A549 (cell line): ENCODE results near the gene PBXIP1. TPM values are rescaled to one million over a fixed set of nuclear protein-coding genes. Genes with fewer than 3 reads are reported as not detected.
A peak's percentile ranks its signal among the peaks of the same experiment; 100 is the strongest.

Experiments
- ATAC-seq, 2 experiments: fragments of 200-7000 bp in 1 of 2; fragments of >200 bp in 1 of 2; cut with Nextera tagmentation in 1 of 2; cut with Tn5 transposase in 1 of 2; 3 replicates each; pipeline versions ENCODE4 v1.8.0 to v1.9.1; 2018 to 2020; ENCODE audit warnings: mild to moderate bottlenecking in 1 of 2, moderate library complexity in 1 of 2
- CTCF ChIA-PET: fragments of 300-600 bp; sonication (Branson Sonifier 250); formaldehyde crosslinking; extraction: SDS; loops from one replicate; lab custom pipeline; 2021; ENCODE audit warnings: antibody characterized with exemption, inconsistent platforms; lab: Yijun Ruan, JAX
- POLR2A ChIA-PET: fragments of 350-600 bp; formaldehyde crosslinking; extraction: SDS; loops from one replicate; lab custom pipeline; 2021; ENCODE audit warnings: antibody characterized with exemption, inconsistent platforms; lab: Yijun Ruan, JAX
- DNase-seq, 2 experiments: peaks; one replicate each; pipeline versions ENCODE4 v3.0.0 to v3.0.0-alpha.2; 2011 to 2016; ENCODE audit warnings: low read depth in 1 of 2, low spot score in 1 of 2
- FAIRE-seq: peaks from 2 replicates; lab custom pipeline; 2011; peaks lifted over from hg19 to GRCh38; lab: Jason Lieb, UNC
- H3K27ac ChIP-seq, 2 experiments: fragments of >200 bp; sonication (Bioruptor Twin); formaldehyde crosslinking; 3 replicates each; pipeline ENCODE4 v1.5.1; 2016 to 2017
- H3K4me1 ChIP-seq: fragments of >200 bp; sonication (Bioruptor Twin); formaldehyde crosslinking; 3 replicates; pipeline ENCODE4 v1.6.1; 2016
- H3K4me2 ChIP-seq: fragments of >200 bp; sonication (Bioruptor Twin); formaldehyde crosslinking; 3 replicates; pipeline ENCODE4 v1.6.1; 2016
- H3K4me3 ChIP-seq: fragments of >200 bp; sonication (Bioruptor Twin); formaldehyde crosslinking; 3 replicates; pipeline ENCODE4 v1.5.1; 2016
- H3K9me3 ChIP-seq: fragments of >200 bp; sonication (Bioruptor Twin); formaldehyde crosslinking; 3 replicates; pipeline ENCODE4 v1.6.1; 2016
- BHLHE40 ChIP-seq: IDR thresholded peaks from 2 replicates; pipeline ENCODE4 v1.6.1; 2012; ENCODE audit warnings: low read depth, low read length, inconsistent platforms
- CBX2 ChIP-seq: fragments of 200-600 bp; sonication (generic); IDR thresholded peaks from 2 replicates; pipeline ENCODE4 v1.6.1; 2016; ENCODE audit warnings: low read depth, mild to moderate bottlenecking, borderline replicate concordance
- CHD4 ChIP-seq: fragments of 200-600 bp; sonication (generic); IDR thresholded peaks from 2 replicates; pipeline ENCODE4 v1.6.1; 2016; ENCODE audit warnings: antibody characterized with exemption, mild to moderate bottlenecking, borderline replicate concordance
- EHF ChIP-seq: fragments of 250-450 bp; sonication (Bioruptor Pico); IDR thresholded peaks from 2 replicates; pipeline ENCODE4 v1.5.0; 2020; ENCODE audit warnings: mild to moderate bottlenecking
- EHMT2 ChIP-seq: fragments of 200-600 bp; sonication (generic); IDR thresholded peaks from 2 replicates; pipeline ENCODE4 v1.6.1; 2016; ENCODE audit warnings: antibody characterized with exemption, low read depth, mild to moderate bottlenecking, moderate library complexity
- ELK1 ChIP-seq: fragments of 150-350 bp; IDR thresholded peaks from 2 replicates; pipeline ENCODE4 v1.6.1; 2014; ENCODE audit warnings: low read depth, mild to moderate bottlenecking, low read length
- ESRRA ChIP-seq: fragments of 150-350 bp; IDR thresholded peaks from 2 replicates; pipeline ENCODE4 v1.6.1; 2014; ENCODE audit warnings: mild to moderate bottlenecking, low read length, borderline replicate concordance
- HDAC2 ChIP-seq: fragments of 200-600 bp; sonication (generic); IDR thresholded peaks from 2 replicates; pipeline ENCODE4 v1.6.1; 2016
- HES2 ChIP-seq: fragments of >200 bp; sonication (Bioruptor Twin); formaldehyde crosslinking; IDR thresholded peaks from 2 replicates; pipeline ENCODE4 v1.6.1; 2016
- HOXA7 ChIP-seq: fragments of 250-450 bp; sonication (Bioruptor Pico); IDR thresholded peaks from 2 replicates; pipeline ENCODE4 v1.5.0; 2020; ENCODE audit warnings: mild to moderate bottlenecking, moderate library complexity
- JUN ChIP-seq, 2 experiments: fragments of >200 bp; sonication (Bioruptor Twin); formaldehyde crosslinking; IDR thresholded peaks; 2 replicates in 1 of 2; 3 replicates in 1 of 2; pipeline ENCODE4 v1.6.1; 2016 to 2017
- JUNB ChIP-seq: fragments of >200 bp; sonication (Bioruptor Twin); formaldehyde crosslinking; IDR thresholded peaks from 2 replicates; pipeline ENCODE4 v1.6.1; 2016
- KDM5A ChIP-seq: fragments of 200-600 bp; sonication (generic); IDR thresholded peaks from 2 replicates; pipeline ENCODE4 v1.6.1; 2016; ENCODE audit warnings: antibody characterized with exemption, mild to moderate bottlenecking
- MAX ChIP-seq: IDR thresholded peaks from 2 replicates; pipeline ENCODE4 v1.6.1; 2012
- MYC ChIP-seq: IDR thresholded peaks from 2 replicates; pipeline ENCODE4 v1.6.1; 2012; ENCODE audit warnings: mild to moderate bottlenecking, inconsistent platforms, low read length, improper control_type of control experiment, borderline replicate concordance
- NPAS2 ChIP-seq: fragments of 250-450 bp; sonication (Bioruptor Pico); IDR thresholded peaks from 2 replicates; pipeline ENCODE4 v1.8.0; 2022; ENCODE audit warnings: mild to moderate bottlenecking, moderate library complexity, borderline replicate concordance
- NR3C1 ChIP-seq: fragments of >200 bp; sonication (Bioruptor Twin); formaldehyde crosslinking; IDR thresholded peaks from 3 replicates; pipeline ENCODE4 v1.6.1; 2017
- POLR2A ChIP-seq: IDR thresholded peaks from 2 replicates; pipeline ENCODE4 v1.6.1; 2012; ENCODE audit warnings: mild to moderate bottlenecking, low read length
- RARB ChIP-seq: fragments of 250-450 bp; sonication (Bioruptor Pico); IDR thresholded peaks from 2 replicates; pipeline ENCODE4 v1.8.0; 2021; ENCODE audit warnings: mild to moderate bottlenecking, moderate library complexity
- REST ChIP-seq: fragments of 200-600 bp; sonication (generic); IDR thresholded peaks from 2 replicates; pipeline ENCODE4 v1.6.1; 2016; ENCODE audit warnings: antibody characterized with exemption, mild to moderate bottlenecking, moderate library complexity
- RFX5 ChIP-seq: fragments of 450-650 bp; IDR thresholded peaks from 2 replicates; pipeline ENCODE4 v1.7.1; 2014; ENCODE audit warnings: antibody characterized with exemption, mild to moderate bottlenecking, moderate library complexity
- RNF2 ChIP-seq: fragments of 200-600 bp; sonication (generic); IDR thresholded peaks from 2 replicates; pipeline ENCODE4 v1.6.1; 2016; ENCODE audit warnings: low read depth, mild to moderate bottlenecking, antibody characterized with exemption, moderate library complexity, borderline replicate concordance
- SREBF2 ChIP-seq: fragments of 450-650 bp; IDR thresholded peaks from 2 replicates; pipeline ENCODE4 v1.6.1; 2014; ENCODE audit warnings: mild to moderate bottlenecking, moderate library complexity
- ZC3H11A ChIP-seq: fragments of 450-650 bp; IDR thresholded peaks from 2 replicates; pipeline ENCODE4 v1.6.1; 2014; ENCODE audit warnings: antibody characterized with exemption, mild to moderate bottlenecking
- ZNF302 ChIP-seq: fragments of 250-450 bp; sonication (Bioruptor Pico); IDR thresholded peaks from 2 replicates; pipeline ENCODE4 v1.9.0; 2021; ENCODE audit warnings: inconsistent platforms, mild to moderate bottlenecking, moderate library complexity
- WGBS: methylation state at CpG from one replicate; pipeline ENCODE4 v1.1.6; 2017; ENCODE audit errors: missing lambda C conversion rate; 5-methylcytosine and 5-hydroxymethylcytosine counted together
- polyA plus RNA-seq, 4 experiments: library from polyadenylated mRNA; depleted of rRNA in 3 of 4; stranded (reverse); fragments of >200 nt; fragmentation: RNase III in 1 of 4; extraction: RNeasy Plus Mini Kit Qiagen cat#74134 plus additional on column Dnase treatment in 1 of 4; gene quantifications; 2 replicates in 3 of 4; 3 replicates in 1 of 4; pipeline ENCODE4 v1.2.3, GENCODE V29; 2011 to 2017
- TF ChIP-seq, protein P1 (sequence below): fragments of >200 bp; sonication (Bioruptor Twin); formaldehyde crosslinking; IDR thresholded peaks from 3 replicates; pipeline ENCODE4 v1.5.1; 2016
- TF ChIP-seq, protein P2 (sequence below): IDR thresholded peaks from 2 replicates; pipeline ENCODE4 v1.6.1; 2012; ENCODE audit warnings: low read depth, borderline replicate concordance
- TF ChIP-seq, protein P3 (sequence below): fragments of 250-450 bp; sonication (Bioruptor Pico); IDR thresholded peaks from 2 replicates; pipeline ENCODE4 v1.5.0; 2020; ENCODE audit warnings: low read depth, mild to moderate bottlenecking, moderate library complexity

The PBXIP1 gene
- polyA plus RNA-seq, 2 of the 4 experiments (the other 2 are of a cell fraction) = 15.0 to 20.8 TPM

DNA sequence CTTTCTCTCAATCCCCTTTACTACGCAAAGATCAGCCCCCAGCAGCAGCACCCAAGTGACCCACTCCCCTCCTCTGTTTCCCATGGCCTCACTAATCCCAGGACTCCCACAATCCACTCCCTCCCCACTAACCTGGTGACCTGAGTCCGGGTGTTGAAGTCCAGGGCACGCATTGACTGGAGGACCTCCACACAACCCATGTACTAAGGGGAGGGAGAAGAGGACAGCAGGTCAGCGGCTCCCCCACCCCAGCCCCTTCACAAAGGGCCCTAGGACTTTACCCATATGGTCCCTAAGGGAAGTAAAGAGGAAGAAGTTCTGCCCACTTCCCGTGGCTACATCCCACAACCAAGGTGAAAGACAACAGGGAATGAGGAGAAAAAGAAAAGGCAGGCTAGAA lies 13.3 kb upstream of the PBXIP1 start:
- peak overlapping the region; percentile 99 for H3K4me2 ChIP-seq
- FAIRE-seq (no peak), DNase-seq (no peak), ATAC-seq (no peak)
- TF ChIP-seq CHD4 (no peak), ESRRA (no peak), EHMT2 (no peak), BHLHE40 (no peak), KDM5A (no peak), RARB (CRISPR knock-in tag) (no peak), HDAC2 (no peak), MYC (no peak), POLR2A (no peak; the same call in 1 of the 2 replicates), NR3C1 (no peak), JUNB (no peak), CBX2 (no peak)
- TF ChIP-seq, protein P1, sequence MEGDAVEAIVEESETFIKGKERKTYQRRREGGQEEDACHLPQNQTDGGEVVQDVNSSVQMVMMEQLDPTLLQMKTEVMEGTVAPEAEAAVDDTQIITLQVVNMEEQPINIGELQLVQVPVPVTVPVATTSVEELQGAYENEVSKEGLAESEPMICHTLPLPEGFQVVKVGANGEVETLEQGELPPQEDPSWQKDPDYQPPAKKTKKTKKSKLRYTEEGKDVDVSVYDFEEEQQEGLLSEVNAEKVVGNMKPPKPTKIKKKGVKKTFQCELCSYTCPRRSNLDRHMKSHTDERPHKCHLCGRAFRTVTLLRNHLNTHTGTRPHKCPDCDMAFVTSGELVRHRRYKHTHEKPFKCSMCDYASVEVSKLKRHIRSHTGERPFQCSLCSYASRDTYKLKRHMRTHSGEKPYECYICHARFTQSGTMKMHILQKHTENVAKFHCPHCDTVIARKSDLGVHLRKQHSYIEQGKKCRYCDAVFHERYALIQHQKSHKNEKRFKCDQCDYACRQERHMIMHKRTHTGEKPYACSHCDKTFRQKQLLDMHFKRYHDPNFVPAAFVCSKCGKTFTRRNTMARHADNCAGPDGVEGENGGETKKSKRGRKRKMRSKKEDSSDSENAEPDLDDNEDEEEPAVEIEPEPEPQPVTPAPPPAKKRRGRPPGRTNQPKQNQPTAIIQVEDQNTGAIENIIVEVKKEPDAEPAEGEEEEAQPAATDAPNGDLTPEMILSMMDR = no peak
- WGBS = 27% methylated on average over 4 of the region's 5 CpGs
- H3K4me1 ChIP-seq = peaks cover 41% of the 10 kb centered on the region
- ChIA-PET CTCF (no interaction called here), POLR2A (interaction anchor here (0.9 to 2.2 kb wide), 3 partner anchors 33 to 88 kb away, joined by 3 to 11 read pairs (median 7); partner anchors contain the start of gene PMVK)
- H3K4me3 ChIP-seq = peak overlapping the region; percentile 65
- H3K27ac ChIP-seq = peak overlapping the region; percentile 98 to 100
- no peaks in the 10 kb centered on the region for H3K9me3 ChIP-seq

GRCh38 chr1:154968731-154969130 lies 12.8 kb upstream of the PBXIP1 start:
- ChIA-PET POLR2A (no interaction called here), CTCF (no interaction called here)
- Histone ChIP-seq H3K4me1 (peaks cover 41% of the 10 kb centered on the region), H3K27ac (peak overlapping the region; percentile 98 to 100), H3K9me3 (no peaks in the 10 kb centered on the region), H3K4me3 (peak overlapping the region; percentile 65), H3K4me2 (peak overlapping the region; percentile 99)
- no peak for TF ChIP-seq REST
- TF ChIP-seq HOXA7 (CRISPR knock-in tag) = no peak
- no peak for TF ChIP-seq HES2
- no peak for TF ChIP-seq CHD4
- TF ChIP-seq EHMT2 = no peak
- no peak for TF ChIP-seq ZNF302 (CRISPR knock-in tag)
- TF ChIP-seq ELK1 = no peak
- no peak for TF ChIP-seq SREBF2
- TF ChIP-seq, protein P2, sequence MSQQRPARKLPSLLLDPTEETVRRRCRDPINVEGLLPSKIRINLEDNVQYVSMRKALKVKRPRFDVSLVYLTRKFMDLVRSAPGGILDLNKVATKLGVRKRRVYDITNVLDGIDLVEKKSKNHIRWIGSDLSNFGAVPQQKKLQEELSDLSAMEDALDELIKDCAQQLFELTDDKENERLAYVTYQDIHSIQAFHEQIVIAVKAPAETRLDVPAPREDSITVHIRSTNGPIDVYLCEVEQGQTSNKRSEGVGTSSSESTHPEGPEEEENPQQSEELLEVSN = no peak
- no peak for TF ChIP-seq JUN (IDR thresholded peaks at IDR 0.05)
- TF ChIP-seq NPAS2 (CRISPR knock-in tag) = no peak
- no peak for TF ChIP-seq NR3C1
- no peak for TF ChIP-seq JUNB
- no peak for TF ChIP-seq BHLHE40
- TF ChIP-seq RFX5 = no peak
- no peak for TF ChIP-seq MAX
- TF ChIP-seq EHF = no peak
- no peak for TF ChIP-seq ZC3H11A
- TF ChIP-seq, protein P3, sequence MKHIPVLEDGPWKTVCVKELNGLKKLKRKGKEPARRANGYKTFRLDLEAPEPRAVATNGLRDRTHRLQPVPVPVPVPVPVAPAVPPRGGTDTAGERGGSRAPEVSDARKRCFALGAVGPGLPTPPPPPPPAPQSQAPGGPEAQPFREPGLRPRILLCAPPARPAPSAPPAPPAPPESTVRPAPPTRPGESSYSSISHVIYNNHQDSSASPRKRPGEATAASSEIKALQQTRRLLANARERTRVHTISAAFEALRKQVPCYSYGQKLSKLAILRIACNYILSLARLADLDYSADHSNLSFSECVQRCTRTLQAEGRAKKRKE (CRISPR knock-in tag) = no peak
- TF ChIP-seq RNF2 = no peak
- FAIRE-seq (no peak), ATAC-seq (no peak), DNase-seq (no peak)
- WGBS = 100% methylated on average over 1 of the region's 3 CpGs
